NOMO-1 treated with dmso at 0.1 percent for 144 hours (cell line): ENCODE data around the gene SAYSD1.

ENCODE experiments used
- DNase-seq: peaks from one replicate; lab custom pipeline; 2025; ENCODE audit not compliant: unreplicated experiment; lab: John Stamatoyannopoulos, UW

SAYSD1 gene

DNA sequence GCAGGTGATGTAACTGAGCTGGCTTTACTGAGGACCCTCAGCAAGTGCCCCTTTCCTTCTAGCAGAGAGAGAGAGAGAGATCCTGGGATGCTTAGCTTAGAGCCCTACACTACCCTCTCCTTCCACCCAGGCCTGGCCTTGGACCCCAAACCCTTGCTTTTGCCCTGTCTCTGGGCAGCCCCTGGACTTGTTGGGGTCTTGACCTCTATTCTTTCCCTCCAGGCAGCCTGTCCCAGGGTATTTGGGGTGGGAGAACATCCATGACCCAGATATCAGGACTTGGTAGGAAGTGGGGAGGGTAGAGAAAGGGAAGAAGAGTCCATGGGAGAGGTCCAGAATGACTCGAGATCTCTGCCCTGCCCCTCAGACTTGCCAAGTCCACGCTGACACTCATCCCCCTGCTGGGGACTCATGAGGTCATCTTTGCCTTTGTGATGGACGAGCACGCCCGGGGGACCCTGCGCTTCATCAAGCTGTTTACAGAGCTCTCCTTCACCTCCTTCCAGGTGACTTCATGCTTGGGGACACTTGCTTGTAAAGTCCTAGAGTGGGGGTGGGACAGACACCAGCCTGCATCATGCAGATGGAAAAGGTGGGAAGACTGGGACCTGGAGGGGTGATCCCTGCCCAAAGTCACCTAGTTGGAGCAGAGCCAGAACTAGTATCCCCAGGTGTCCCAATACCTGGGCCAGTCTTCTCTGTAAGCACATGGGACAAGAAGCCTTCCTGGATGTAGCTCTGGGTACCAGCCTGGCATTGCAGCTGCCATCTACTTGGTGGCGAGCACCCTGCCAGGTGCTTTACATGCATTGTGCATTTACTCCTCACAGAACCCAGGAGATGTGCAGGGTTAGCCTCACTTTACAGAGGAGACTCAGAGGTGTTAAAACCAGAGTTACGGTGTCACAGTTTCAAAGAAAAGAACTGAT is 35.5 kb downstream of the SAYSD1 start:
- no peak for DNase-seq

DNA sequence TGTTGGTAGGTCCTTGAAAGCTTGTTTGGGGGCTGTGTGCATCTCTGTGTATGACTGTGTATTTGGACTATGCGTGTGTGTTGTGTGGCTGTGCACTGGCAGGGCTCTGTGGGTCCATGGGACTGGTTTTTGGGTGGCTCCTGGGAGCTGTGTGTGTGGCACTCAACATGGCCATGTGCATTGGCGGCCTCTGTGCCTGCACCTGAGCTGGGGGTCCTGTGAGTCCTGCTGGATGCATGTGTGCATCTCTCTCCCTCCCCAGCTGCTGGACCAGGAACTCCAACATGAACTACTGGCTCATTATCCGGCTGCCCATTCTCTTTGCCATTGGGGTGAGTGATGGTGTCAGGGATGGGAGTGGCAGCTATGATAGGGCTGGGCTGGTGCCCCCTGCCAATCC is 36.3 kb downstream of the SAYSD1 start:
- DNase-seq: no peak

DNA sequence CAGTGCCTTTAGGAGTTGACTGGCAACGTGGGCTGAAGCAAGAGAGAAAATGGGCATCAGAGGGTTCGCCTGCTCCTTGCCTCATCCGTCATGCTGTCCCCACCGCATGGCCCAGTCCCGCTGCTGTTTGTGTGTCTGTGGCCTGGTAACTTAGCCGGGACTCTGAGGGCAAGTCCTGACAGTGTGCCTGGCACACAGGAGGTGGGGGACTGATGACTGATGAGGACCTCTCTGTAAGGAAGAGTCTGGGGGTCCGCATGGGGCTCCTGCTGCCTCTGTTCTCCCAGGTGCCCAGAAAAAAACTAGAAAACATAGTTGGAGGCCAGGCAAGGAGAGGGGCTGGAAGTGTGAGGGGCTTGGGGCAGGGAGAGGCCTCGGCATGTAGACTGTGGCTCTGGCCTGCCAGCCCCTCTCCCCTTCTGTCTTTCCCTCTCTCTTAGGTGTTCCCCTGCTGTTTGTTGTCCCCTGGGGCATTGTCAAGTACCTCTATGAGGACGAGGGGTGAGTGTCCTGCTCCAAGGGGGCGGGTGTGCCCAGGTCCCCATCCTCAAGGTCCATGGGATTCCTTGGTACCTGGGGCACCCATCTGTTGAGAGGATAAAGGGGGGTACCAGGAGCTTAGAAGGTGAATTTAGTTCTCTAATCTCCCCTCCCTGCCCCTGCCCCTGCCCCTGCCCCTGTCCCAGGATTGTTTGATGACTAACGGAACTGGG is 36.9 kb downstream of the SAYSD1 start:
- DNase-seq: no peak

DNA sequence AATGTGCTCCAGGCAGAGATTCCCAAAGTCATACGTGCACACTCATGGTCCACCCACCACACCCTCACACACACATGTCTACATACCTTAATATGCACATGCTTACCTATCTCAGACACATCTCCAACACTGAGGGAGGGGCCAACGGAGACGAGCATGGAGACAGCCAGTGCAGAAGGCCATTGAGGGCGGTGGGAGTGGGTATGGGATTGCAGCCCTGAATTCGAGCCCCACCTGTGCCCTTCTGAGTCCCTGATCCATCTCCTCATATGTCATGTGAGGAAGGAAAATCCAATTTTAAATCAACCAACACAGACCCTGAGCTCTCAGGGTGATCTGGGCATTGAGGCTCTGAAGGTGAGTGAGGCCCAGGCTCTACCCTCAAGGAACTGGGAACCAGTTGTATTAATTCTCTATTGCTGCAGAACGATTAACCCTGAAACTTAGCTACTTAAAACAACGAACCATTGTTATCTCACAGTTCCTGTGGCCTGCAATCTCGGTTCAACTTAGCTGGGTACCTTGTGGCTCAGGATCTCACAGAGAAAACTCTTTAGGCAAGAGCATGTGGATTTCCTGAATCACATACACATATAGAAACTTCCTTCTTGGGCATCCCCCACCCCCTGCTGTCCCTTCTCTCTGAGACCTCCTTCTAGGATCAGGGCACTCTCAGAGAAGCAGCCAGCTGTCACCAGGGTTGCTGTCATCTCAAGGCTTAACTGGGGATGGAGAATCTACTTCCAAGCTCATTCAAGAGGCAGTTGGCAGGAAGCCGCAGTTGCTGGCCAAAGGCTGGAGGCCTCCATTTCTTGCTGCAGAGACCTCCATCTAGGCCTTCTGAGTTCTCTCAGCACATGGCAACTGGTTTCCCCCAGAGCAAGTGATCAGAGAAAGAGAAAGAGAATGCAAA is 38.1 kb downstream of the SAYSD1 start:
- DNase-seq: no peak

DNA sequence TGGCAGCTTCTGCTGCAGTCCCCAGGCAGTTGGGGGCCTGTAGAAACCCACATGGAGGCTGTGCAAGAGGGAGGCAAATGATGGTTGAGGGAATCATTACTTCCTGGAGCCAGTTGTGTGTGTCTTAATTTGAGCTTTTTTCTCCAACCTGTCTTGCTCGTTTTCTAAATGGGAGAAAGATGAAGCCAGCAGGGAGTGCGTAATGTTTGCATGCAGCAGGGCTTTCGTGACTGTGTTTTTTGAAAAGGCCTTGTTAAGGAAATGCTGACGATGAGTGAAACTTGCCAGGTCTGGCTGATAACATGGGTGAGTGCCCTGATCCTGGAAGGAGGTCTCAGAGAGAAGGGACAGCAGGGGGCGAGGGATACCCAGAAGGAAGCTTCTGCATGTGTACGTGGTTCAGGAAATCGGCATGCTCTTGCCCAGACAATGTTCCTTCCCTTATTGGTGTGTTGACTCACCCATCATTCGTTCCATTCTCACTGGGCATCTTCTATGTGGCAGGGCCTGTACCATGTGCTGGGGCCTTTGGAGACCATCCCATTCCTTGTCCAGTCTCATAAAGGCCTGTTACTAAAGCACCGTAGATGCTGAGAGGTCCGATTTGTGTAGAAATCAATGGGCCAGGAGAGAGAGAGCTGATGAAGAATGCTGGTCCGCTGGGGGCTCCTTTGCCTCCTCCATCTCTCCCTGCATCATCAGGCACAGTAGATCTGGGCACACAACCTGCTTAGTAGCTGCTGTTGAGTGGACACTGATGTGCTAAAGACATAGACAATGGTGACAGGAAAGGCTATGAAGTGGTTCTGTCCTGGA is 39.0 kb downstream of the SAYSD1 start:
- DNase-seq: no peak

DNA sequence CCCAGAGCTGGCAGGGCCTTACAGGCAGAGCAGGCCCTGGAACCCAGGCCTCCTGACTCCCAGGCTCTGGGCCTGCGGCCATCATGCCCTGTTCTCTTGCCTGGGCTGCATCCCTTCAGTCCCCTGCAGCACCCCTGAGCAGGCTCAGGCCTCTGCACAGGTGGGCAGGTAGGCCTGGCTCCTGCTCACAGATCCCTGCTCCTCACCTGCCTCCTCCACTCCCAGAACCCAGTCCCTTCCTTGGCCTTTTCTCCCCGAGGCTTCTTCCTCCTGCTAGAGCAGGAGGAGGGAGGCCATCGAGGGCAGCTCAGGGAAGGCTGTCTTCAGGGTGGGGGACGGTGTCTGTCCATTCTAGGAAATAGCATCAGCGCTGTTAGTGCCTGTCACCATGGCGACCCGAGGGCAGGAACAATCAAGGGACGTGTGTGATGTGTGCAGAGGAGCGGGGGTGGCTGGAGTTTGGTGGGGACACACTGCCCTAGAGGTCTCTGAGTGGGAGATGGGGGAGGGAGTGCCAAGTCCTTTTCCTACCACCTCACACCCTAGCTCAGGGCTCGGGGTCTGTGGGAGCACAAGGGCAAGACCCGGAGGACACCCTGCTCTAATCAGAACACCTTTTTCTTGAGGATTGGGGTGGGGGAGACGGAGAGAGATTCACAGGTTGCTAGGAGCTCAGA is 39.8 kb downstream of the SAYSD1 start:
- no peak for DNase-seq

DNA sequence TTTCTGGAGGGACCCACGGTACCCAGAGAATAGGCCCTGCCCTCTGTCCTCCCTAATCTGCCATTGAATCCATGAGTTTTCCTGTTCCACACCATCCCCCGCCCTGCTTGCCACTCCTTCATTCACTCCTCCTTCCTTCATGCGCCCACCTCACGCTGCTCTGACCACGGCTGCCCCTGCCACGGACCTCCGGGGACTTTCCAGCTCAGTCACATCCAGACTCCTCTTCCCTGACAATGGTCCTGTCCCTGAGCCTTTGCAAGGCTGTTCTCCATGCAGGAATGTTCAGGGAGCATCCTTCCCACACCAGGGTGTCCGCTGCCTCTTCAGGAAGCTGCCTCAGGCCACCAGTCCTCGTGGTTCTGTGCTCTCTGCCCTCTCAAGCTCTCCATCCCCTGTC is 40.5 kb downstream of the SAYSD1 start:
- DNase-seq: no peak

DNA sequence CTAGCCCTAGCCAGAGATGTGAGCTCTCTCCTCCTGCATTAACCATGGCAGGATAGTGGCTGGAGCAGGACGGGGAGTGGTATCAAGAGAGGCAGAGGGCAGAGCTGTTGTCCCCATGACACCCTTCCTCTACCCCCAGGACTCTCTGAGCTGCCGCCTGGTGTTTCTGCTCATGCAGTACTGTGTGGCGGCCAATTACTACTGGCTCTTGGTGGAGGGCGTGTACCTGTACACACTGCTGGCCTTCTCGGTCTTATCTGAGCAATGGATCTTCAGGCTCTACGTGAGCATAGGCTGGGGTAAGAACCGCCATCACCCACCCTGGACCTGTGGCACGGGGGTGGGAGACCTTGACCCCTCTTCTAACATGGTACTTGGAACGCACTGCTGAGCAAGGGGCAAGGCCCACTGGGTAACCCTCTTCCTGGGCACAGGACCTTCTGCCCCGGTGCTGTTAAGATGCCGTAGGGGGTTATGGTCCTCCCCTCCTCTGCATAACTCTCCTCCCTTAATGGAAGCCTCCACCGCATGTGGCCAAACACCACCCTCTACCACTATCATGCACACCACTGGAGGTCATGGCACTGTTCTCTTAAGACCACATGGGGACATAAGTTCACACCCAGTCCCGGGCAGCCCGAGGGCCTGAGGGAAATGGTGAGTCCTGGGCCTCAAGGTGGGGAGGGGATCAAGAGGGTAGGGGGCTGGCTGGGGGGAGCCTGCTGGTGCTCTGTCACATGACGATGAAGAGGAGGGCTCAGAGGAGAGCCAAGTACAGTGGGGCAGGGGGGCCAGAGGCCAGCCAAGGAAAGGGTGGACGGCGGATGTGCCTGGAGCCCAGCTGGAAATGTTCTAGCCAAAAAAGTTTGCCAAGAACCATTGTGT is 41.3 kb downstream of the SAYSD1 start:
- DNase-seq: no peak

DNA sequence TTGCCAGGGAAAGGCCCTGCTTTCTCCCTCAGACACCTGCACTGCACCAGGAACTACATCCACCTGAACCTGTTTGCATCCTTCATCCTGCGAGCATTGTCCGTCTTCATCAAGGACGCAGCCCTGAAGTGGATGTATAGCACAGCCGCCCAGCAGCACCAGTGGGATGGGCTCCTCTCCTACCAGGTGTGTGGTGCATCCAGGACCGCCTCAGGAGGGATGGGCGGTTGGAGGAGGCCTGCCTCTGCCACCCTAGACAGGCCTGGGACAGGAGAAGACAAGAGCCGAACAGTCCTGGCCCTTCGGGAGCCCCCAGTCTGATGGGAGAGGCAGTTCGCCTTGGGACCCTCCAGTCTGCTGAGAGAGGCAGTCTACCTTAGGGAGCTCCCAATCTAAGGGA is 42.2 kb downstream of the SAYSD1 start:
- no peak for DNase-seq

DNA sequence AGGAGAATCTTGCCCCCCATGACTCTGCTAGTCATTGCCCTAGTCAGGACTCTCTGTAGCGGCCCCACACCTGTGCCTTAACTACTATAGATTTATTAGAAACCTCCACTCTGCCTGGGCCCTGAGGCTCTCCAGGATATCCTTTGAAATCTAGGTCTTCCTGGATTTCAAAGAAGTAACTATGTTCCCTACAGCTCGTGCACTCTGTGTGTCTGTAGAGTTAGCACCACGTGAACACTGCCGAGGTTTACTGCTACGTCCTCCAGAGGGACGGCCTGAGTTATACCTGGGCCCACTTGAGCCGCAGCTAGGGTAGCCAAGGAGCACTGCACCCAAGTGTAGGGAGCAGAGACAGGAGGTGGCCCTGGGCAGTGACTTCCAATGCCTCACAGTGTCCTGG is 46.6 kb downstream of the SAYSD1 start:
- DNase-seq: no peak

DNA sequence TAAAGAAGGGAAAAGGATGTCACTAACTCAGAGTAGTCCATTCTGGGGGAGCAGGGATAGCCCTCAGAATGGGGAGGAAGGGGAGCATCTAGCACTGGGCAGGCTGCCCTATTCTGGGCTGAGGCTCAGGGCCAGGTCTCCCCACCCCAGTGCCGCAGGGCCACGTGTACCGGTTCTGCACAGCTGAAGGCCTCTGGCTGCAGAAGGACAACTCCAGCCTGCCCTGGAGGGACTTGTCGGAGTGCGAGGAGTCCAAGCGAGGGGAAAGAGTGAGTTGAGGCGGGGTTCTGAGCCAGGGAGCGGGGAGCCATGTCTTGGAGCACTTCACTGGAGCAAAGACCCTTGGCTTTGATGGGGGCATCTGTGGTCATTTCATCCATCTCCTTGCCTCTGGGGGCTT is 49.4 kb downstream of the SAYSD1 start:
- no peak for DNase-seq

DNA sequence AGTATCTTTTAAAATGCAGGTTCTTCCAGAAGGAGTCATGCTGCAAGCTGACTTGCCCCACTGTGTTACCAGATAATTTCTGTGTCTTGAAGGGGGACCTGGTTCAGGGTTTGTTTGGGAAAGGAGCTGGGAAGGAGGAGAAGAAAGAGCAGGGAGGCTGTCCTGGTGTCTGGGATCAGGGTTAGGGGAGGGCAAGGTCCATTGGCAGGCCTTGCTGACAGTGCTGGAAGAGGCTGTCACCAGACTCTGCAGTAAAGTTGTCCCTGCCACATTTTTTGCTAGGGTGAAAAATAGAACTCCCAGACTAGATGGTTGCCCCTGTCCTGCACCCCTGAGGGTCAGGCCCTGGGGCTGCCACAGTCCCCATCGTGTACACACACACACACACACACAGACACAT is 51.5 kb downstream of the SAYSD1 start:
- DNase-seq: no peak

DNA sequence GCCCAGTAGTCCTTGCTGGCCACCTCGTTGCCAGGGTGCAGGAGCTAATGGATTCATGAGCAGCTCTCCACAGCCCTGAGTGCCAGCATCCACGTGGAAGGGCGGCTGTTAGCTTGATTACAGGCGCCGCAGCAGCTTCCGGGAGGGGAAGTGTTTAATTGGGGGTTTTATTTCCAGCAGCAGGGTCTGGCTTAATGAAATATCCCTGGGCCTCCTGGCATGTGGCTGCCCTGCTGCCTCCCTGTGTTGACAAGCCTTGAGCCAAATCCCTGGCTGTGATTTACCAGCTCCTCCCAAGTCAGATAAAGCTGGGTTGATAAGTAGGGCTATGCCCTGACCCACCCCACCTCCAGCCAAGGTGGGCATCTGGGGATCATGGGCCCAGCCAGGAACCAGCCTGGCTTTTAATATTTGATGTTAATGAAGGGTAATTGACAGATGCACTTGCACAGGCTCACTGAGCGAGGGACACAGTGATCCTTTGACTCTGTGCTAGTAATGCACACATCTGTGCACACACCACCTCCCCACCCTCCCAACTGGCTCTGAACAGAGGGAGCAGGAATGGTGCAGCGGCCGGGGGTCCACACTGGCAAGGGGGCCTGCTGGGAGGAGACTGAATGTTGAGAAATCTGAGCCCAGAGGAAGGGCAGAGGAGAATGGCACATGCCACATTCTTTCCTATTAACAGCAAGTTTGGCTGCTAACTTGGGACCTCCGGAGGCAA is 52.8 kb downstream of the SAYSD1 start:
- DNase-seq: no peak

DNA sequence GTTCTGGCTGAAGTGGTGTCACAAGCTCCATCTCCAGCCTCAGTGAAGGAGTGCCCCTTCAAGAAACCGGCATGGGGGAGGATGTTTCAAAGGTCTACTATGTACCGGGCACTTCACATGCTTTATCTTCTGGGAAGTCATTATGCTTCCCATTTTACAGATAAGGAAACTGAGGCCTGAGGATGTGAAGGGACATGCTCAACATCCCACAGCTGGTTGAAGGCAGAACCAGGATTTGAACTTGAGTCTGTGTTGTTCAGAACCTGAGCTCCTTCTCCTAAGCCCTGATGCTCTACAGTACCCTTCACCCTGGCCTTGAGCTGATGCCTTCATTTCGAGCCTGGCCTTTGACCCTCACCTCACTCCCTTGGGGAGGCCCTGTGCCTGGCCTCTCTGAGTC is 53.4 kb downstream of the SAYSD1 start:
- no peak for DNase-seq

DNA sequence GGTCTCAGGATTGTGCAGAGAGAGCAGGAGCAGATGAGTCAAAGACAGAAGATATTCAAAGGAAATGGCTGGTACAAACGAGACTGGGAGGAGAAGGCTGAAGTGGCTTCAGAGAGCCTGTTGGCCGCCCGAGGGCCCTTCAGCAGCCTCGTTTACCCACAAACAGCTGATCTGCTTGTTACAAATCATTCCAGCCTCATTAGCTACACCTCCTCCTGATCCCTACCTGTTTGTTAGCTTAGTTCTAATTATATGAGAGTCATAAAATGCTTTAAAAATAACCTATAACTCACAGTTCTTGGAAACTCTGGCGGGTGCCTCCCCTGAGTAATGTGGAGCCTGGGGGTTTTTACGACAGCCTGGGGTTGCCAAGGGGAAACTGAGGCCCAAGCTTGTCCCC is 53.8 kb downstream of the SAYSD1 start:
- DNase-seq: no peak

DNA sequence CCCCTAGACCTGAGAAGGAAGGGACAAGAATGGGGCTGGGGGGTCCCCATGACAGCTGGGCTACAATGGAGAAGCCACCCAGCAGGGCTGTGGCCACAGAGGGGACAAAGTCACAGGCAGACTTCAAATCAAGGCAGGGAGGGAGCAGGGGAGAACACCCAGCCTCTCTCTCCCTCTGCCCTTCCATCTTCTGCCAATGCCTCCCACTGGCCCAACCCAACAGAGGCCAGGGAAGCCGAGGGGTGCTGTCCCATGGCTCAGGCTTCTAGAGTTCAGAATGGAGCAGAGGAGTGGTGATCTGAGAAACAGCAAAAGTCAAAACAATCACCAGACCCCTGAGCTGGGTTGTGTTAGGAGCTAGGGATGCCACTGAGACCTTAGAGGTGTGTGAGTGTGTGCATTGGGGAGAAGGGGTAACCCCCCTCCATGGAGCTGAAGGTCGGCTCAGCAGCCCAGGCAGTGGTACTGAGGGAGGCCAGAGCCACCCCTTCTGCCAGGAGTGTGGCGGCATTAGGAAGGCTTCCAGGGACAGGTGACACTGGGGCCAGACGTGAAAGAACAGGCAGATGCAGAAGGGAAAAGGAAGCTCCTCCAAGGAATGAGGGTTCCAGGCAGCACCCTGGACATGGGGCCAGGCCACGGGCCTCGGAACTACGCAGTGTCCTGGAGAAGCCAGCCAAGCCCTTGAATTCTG is 54.4 kb downstream of the SAYSD1 start:
- no peak for DNase-seq

DNA sequence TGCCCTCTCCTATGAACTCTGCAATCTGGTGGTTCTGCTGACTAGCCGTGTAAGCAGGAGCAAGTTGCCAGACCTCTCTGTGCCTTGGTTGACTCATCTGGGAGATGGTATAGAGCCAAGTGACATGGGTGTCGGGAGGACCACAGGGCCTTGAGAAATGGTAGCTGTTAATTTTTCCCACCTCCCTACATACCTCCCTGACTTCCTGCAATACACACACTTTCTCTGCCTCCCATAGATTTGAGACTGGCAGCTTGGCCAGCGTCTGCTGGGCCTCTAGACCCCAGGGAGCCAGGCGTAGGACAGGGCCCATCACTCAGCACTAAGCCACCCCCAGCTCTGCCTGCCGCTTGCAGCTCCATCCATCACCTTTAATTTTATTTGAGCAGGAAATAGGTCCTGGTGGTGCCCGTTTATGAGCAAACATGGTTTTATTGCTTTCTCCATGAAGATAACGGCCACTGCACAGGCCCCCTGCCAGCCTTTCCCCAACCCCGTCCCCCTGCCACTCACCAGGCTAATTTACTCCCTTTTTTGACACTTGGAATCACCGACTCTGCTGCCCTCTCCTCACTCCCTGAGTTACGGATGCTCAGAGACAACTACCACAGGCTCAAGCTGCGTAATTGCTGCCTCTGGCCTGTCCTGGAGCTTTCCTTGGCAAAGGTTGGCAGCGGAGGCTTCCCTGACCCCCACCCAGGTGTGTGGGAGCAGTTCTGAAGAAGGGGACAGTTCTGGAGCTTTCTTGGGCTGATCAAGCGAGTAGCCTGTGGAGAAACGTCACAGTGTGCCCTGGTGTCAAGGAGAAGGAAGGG is 55.3 kb downstream of the SAYSD1 start:
- DNase-seq: no peak
